Measurements from ENCODE around the gene TELO2. TPM values are rescaled to one million over a fixed set of nuclear protein-coding genes. Genes with fewer than 3 reads are reported as not detected.

TELO2 gene
- total RNA-seq, 1 donor from 2014 or later: 17.7 TPM

DNA sequence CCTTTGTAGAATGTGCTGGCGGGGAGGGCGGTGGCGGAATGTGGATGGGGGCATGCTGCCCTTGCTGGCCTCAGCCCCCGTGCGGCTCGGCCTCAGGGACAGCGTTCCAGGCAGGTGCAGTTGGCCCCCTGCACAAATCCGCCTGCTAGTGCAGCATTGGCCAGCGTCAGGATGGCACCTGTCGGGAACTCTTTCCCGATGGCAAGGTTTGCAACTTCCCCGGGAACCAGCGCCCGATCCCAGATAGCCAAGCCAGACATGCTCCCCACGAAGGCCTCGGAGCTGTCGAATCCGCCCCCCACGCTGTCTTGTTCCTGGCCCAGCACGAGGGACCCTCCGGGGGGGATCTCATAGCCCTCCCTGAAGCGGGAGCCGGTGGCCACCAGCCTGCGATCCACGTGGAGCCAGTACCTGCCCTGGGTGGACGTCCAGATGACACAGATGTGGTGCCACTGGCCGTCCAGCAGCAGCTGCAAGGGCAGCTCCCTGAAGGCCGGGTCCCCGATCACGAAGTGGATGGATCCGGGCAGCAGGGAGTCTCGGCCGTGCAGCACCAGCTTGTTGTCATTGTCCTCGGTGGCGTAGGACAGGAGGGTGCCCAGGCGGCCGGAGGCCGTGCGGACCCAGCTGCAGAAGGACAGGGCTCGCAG is 7.2 kb upstream of the TELO2 start:
- Histone ChIP-seq H3K27ac (replicated peaks) (no peak overlapping the region), H3K9me3 (replicated peaks) (no peaks in the 10 kb centered on the region), H3K4me3 (no peak overlapping the region), H3K36me3 (no peaks in the 10 kb centered on the region), H3K4me1 (no peaks in the 10 kb centered on the region), H3K27me3 (ENCODE audit: low read depth) (no peaks in the 10 kb centered on the region)
- intact Hi-C loops (cut with micrococcal nuclease): no loop called here
- TF ChIP-seq, protein P1, sequence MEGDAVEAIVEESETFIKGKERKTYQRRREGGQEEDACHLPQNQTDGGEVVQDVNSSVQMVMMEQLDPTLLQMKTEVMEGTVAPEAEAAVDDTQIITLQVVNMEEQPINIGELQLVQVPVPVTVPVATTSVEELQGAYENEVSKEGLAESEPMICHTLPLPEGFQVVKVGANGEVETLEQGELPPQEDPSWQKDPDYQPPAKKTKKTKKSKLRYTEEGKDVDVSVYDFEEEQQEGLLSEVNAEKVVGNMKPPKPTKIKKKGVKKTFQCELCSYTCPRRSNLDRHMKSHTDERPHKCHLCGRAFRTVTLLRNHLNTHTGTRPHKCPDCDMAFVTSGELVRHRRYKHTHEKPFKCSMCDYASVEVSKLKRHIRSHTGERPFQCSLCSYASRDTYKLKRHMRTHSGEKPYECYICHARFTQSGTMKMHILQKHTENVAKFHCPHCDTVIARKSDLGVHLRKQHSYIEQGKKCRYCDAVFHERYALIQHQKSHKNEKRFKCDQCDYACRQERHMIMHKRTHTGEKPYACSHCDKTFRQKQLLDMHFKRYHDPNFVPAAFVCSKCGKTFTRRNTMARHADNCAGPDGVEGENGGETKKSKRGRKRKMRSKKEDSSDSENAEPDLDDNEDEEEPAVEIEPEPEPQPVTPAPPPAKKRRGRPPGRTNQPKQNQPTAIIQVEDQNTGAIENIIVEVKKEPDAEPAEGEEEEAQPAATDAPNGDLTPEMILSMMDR (IDR thresholded peaks at IDR 0.05; ENCODE audit: borderline replicate concordance): no peak
- no peak for DNase-seq

DNA sequence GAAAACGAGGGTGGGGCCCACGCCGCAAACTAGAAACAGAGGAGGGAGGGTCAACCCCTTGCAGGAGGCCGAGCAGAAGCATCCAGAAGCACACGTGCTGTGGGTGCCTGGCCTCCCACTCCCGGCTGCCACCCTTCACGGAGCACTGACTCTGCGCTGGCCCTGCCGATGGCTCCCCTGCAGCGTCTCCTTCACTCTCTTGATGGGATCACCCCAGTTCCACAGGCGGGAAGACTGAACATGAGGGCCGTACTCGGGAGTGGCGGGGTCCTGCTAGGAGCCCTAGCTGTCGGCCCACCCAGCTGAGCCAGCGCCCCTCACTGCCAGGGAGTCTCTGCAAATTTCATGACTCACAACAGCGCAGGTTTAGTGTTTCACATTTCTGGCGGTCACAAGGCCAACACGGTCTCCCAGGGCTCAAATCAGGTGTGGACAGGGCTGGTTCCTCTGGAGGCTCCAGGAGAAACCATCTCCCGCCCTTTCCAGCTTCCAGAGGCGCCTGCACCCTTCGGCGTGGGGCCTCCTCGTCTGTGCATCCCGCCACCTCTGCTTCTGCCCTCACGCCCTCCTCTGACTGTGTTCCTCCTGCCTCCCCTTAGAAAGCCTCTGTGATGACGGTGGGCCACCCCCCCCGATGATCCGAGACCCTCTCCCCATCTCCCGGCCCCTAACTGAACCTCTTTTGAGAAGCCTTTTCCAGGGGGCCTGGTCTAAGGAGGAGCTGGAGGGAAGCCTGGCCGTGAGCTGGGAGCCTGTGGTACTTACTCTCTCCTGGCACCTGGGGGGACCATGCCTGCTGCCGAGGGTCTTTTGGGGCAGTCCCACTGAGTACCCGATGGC is 6.4 kb upstream of the TELO2 start:
- Histone ChIP-seq H3K27ac (replicated peaks) (no peak overlapping the region), H3K4me3 (no peak overlapping the region), H3K4me1 (no peaks in the 10 kb centered on the region), H3K36me3 (no peaks in the 10 kb centered on the region), H3K27me3 (ENCODE audit: low read depth) (no peaks in the 10 kb centered on the region), H3K9me3 (replicated peaks) (no peaks in the 10 kb centered on the region)
- TF ChIP-seq, protein P1 (IDR thresholded peaks at IDR 0.05; ENCODE audit: borderline replicate concordance): no peak
- DNase-seq: no peak
- intact Hi-C loops (cut with micrococcal nuclease): no loop called here

DNA sequence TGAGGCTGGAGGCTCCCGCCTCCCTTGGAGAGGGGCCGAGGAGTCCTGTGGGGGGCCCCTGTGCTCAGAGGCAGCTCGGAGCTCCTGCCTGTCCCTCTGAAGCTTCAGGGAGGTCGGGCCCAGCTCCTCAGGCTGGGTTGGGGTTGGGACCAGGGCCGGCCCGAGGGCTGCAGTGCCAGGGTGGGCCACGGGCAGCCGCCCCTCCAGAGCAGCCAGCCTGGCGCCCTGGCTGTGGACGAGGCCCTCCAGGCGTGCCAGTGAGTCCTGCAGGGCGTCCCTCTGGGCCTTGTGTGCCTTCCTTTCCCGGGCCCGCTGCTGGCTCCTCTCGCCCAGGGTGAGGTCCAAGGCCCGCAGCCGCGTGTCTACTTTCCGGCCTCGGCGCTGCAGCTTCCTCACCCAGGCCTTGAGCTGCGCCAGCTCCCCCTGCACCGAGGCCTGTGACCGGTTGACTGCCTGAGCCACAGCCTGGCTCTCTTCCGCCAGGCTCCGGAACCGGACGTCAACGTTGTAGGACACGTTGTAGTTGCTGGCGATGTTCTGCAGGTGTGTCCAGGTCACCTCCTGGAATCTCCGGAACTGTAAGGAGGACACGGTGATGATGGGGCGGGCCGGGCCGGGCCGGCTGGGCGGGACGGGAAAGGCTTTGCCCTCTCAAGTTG is 5.6 kb upstream of the TELO2 start:
- Histone ChIP-seq H3K9me3 (replicated peaks) (no peaks in the 10 kb centered on the region), H3K27ac (replicated peaks) (no peak overlapping the region), H3K36me3 (no peaks in the 10 kb centered on the region), H3K4me3 (no peak overlapping the region), H3K4me1 (peaks cover 3% of the 10 kb centered on the region), H3K27me3 (ENCODE audit: low read depth) (no peaks in the 10 kb centered on the region)
- no peak for DNase-seq
- intact Hi-C loops (cut with micrococcal nuclease): no loop called here
- TF ChIP-seq, protein P1 (IDR thresholded peaks at IDR 0.05; ENCODE audit: borderline replicate concordance): no peak

DNA sequence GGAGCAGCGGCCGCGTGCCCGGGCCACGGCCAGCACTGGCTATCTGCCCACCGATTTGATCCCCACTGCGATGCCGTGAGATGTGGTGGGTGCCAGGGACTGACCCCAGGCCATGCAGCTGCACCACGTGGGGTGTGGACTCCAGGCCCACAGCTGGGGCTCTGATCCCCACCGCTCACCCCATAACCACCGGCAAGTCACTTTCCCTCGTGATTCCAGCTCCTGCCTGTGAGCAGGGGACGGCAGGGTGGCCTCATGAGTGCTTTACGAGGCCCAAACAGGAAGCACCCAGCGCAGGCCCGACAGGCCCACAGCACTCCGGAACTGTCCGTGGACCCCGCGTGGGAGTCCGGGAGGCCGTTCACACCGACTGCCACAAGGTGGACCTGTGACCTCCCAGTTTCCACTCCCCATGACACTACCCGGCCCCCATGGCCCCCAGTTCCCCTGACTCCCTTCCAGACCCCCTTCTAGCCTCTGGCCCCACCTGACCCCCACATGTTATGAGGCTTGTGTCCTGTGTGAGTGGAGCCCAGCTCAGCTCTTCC is 5.0 kb upstream of the TELO2 start:
- DNase-seq: no peak
- no peaks in the 10 kb centered on the region for H3K9me3 ChIP-seq (replicated peaks)
- peaks cover 8% of the 10 kb centered on the region for H3K4me1 ChIP-seq
- no peak overlapping the region for H3K27ac ChIP-seq (replicated peaks)
- H3K27me3 ChIP-seq (ENCODE audit: low read depth): no peaks in the 10 kb centered on the region
- no peak overlapping the region for H3K4me3 ChIP-seq
- intact Hi-C loops (cut with micrococcal nuclease): no loop called here
- no peaks in the 10 kb centered on the region for H3K36me3 ChIP-seq
- TF ChIP-seq, protein P1 (IDR thresholded peaks at IDR 0.05; ENCODE audit: borderline replicate concordance): no peak

DNA sequence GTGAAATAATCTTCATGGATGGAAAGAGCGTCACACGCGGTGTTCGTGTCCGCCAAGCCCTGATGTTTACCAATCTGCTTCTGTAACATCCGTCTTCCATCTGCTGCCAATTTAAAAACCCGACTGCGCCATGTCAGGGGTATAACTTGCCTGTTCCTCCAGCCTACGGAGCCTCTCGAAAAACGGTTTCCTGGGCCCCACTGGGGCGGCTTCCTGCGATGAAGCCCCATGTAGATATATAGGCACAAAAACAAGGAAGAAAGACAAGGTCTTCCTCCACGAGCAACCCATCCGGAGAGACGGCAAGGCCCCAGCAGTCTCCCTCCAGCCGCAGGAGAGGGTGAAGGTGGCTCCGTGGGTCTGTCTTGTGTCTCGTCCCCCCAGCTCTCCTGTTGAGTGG is 4.5 kb upstream of the TELO2 start, which contains the start of gene PTX4:
Gene PTX4 (minus strand): TSS at position 326 of the 400 bp plus-strand sequence. CDS start 35 bp downstream, at position 291.
- Histone ChIP-seq H3K4me3 (no peak within 1 kb of the TSS), H3K9me3 (replicated peaks) (no peaks in the 10 kb centered on the region), H3K4me1 (peaks cover 11% of the 10 kb centered on the region), H3K27ac (replicated peaks) (no peak within 1 kb of the TSS), H3K36me3 (no peaks in the 10 kb centered on the region), H3K27me3 (ENCODE audit: low read depth) (no peaks in the 10 kb centered on the region)
- intact Hi-C loops (cut with micrococcal nuclease): no loop called here
- TF ChIP-seq, protein P1 (IDR thresholded peaks at IDR 0.05; ENCODE audit: borderline replicate concordance): no peak
- DNase-seq: no peak

Measured in left ventricle myocardium inferior (tissue), 1 donor.